GM23338 (cell line): ENCODE results near the gene LRIG1. TPM values are rescaled to one million over a fixed set of nuclear protein-coding genes. Genes with fewer than 3 reads are reported as not detected.

Experiments
- NANOG ChIP-seq: IDR thresholded peaks from 2 replicates; pipeline ENCODE4 v1.6.1; 2016; ENCODE audit warnings: antibody characterized with exemption, borderline replicate concordance
- polyA plus RNA-seq: library from polyadenylated mRNA; unstranded; fragments of >200 nt; fragmentation: Nextera tagmentation; extraction: Ambion mirVana; gene quantifications from 2 replicates; pipeline ENCODE4 v1.2.1, GENCODE V29; 2016
- total RNA-seq: library from RNA; depleted of rRNA; stranded (reverse); fragments of >200 nt; shearing (Covaris generic); gene quantifications from 2 replicates; pipeline ENCODE4 v1.2.3, GENCODE V29; 2014
- TF ChIP-seq, protein P1 (sequence below): fragments of 250-450 bp; sonication (Bioruptor Pico); IDR thresholded peaks from 2 replicates; pipeline ENCODE4 v1.5.0; 2020; ENCODE audit warnings: mild to moderate bottlenecking, moderate library complexity
- TF ChIP-seq, protein P2 (sequence below): IDR thresholded peaks from one replicate; pipeline ENCODE4 v1.6.1; 2018; ENCODE audit warnings: antibody characterized with exemption; ENCODE audit not compliant: unreplicated experiment

LRIG1 gene
- total and polyA plus RNA-seq, 2 experiments from 2014 or later: 40.0 to 134 TPM

DNA sequence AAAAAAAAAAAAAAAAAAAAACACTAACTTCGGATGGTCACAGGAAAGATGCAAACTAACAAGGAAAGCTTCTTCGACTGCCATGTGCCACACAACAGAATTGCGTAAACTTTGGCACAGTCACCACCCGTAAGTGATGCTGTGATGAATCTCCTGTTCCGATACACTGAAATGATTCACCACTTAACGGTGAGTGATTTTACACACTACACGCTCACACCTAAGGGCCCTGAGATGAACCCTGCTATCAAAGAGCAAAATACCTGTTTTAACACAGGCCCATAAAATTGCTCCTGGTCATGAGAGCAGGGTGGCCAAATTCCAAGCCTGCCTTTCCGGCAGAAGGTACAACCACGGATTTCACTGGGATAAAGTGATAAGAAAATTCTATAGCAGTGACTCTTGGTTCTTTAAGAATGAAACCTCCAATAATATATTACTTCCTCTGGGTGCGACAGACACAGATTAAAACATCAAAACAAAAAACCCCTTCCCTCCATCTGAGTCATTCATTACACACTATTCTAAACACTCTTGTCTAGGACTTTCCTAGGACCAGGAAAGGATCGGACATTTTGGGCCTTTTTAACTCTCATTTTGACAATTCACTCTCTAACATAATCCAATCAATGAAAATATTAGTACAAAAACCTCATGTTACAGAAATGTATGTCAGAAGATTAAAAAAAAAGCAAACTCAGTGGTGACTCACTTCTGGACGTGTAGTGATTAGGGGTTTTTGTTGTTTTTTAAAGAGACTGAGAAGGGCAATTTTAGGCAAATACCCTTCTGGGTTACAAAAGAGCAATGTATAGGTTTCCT is 28.3 kb downstream of the LRIG1 start (continued):
- TF ChIP-seq, protein P1, sequence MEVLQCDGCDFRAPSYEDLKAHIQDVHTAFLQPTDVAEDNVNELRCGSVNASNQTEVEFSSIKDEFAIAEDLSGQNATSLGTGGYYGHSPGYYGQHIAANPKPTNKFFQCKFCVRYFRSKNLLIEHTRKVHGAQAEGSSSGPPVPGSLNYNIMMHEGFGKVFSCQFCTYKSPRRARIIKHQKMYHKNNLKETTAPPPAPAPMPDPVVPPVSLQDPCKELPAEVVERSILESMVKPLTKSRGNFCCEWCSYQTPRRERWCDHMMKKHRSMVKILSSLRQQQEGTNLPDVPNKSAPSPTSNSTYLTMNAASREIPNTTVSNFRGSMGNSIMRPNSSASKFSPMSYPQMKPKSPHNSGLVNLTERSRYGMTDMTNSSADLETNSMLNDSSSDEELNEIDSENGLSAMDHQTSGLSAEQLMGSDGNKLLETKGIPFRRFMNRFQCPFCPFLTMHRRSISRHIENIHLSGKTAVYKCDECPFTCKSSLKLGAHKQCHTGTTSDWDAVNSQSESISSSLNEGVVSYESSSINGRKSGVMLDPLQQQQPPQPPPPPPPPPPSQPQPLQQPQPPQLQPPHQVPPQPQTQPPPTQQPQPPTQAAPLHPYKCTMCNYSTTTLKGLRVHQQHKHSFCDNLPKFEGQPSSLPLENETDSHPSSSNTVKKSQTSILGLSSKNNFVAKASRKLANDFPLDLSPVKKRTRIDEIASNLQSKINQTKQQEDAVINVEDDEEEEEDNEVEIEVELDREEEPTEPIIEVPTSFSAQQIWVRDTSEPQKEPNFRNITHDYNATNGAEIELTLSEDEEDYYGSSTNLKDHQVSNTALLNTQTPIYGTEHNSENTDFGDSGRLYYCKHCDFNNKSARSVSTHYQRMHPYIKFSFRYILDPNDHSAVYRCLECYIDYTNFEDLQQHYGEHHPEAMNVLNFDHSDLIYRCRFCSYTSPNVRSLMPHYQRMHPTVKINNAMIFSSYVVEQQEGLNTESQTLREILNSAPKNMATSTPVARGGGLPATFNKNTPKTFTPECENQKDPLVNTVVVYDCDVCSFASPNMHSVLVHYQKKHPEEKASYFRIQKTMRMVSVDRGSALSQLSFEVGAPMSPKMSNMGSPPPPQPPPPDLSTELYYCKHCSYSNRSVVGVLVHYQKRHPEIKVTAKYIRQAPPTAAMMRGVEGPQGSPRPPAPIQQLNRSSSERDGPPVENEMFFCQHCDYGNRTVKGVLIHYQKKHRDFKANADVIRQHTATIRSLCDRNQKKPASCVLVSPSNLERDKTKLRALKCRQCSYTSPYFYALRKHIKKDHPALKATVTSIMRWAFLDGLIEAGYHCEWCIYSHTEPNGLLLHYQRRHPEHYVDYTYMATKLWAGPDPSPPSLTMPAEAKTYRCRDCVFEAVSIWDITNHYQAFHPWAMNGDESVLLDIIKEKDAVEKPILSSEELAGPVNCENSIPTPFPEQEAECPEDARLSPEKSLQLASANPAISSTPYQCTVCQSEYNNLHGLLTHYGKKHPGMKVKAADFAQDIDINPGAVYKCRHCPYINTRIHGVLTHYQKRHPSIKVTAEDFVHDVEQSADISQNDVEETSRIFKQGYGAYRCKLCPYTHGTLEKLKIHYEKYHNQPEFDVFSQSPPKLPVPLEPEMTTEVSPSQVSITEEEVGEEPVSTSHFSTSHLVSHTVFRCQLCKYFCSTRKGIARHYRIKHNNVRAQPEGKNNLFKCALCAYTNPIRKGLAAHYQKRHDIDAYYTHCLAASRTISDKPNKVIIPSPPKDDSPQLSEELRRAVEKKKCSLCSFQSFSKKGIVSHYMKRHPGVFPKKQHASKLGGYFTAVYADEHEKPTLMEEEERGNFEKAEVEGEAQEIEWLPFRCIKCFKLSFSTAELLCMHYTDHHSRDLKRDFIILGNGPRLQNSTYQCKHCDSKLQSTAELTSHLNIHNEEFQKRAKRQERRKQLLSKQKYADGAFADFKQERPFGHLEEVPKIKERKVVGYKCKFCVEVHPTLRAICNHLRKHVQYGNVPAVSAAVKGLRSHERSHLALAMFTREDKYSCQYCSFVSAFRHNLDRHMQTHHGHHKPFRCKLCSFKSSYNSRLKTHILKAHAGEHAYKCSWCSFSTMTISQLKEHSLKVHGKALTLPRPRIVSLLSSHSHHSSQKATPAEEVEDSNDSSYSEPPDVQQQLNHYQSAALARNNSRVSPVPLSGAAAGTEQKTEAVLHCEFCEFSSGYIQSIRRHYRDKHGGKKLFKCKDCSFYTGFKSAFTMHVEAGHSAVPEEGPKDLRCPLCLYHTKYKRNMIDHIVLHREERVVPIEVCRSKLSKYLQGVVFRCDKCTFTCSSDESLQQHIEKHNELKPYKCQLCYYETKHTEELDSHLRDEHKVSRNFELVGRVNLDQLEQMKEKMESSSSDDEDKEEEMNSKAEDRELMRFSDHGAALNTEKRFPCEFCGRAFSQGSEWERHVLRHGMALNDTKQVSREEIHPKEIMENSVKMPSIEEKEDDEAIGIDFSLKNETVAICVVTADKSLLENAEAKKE (CRISPR knock-in tag): no peak
- TF ChIP-seq NANOG: no peak
- TF ChIP-seq, protein P2, sequence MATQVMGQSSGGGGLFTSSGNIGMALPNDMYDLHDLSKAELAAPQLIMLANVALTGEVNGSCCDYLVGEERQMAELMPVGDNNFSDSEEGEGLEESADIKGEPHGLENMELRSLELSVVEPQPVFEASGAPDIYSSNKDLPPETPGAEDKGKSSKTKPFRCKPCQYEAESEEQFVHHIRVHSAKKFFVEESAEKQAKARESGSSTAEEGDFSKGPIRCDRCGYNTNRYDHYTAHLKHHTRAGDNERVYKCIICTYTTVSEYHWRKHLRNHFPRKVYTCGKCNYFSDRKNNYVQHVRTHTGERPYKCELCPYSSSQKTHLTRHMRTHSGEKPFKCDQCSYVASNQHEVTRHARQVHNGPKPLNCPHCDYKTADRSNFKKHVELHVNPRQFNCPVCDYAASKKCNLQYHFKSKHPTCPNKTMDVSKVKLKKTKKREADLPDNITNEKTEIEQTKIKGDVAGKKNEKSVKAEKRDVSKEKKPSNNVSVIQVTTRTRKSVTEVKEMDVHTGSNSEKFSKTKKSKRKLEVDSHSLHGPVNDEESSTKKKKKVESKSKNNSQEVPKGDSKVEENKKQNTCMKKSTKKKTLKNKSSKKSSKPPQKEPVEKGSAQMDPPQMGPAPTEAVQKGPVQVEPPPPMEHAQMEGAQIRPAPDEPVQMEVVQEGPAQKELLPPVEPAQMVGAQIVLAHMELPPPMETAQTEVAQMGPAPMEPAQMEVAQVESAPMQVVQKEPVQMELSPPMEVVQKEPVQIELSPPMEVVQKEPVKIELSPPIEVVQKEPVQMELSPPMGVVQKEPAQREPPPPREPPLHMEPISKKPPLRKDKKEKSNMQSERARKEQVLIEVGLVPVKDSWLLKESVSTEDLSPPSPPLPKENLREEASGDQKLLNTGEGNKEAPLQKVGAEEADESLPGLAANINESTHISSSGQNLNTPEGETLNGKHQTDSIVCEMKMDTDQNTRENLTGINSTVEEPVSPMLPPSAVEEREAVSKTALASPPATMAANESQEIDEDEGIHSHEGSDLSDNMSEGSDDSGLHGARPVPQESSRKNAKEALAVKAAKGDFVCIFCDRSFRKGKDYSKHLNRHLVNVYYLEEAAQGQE: no peak
